GM11168 (cell line): Measurements from ENCODE around the gene NTNG1.

Experiments
- in situ Hi-C: fragments of 300-500 bp; cut with MboI; formaldehyde crosslinking; loops from one replicate; pipeline ENCODE4 v1.12.0; 2022; ENCODE audit warnings: low sequenced_read_pairs; ENCODE audit not compliant: unreplicated experiment

NTNG1 gene

GRCh38 chr1:107436552-107437241, 295.9 kb downstream of the NTNG1 start:
- in situ Hi-C loops: loop anchor here (10.0 kb wide), 1 partner anchor 68 kb away; no protein-coding TSS in a partner anchor

DNA sequence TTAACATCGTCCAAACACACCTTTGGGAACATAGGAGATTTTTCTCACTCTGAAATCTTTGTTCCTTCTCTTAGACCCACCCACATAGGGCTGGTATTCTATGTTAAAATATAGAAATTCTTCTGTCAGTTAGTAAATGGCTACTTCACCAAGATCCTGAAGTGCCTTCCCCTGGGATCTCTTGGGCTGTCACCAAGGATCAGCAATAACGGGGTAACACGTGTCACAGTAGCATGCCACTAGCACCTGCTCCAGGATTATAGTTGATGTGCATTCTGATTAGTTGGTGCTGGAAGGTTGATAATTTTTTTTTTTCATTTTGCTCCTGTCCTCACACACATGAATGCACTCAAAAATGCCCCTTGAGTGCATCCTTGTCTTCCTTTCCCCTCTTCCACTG, 298.7 kb downstream of the NTNG1 start:
- in situ Hi-C loops: loop anchor here (10.0 kb wide), 1 partner anchor 65 kb away; no protein-coding TSS in a partner anchor

- in situ Hi-C loops: no loop called here
Observed at GRCh38 chr1:107442551-107442950, 301.7 kb downstream of the NTNG1 start.

DNA sequence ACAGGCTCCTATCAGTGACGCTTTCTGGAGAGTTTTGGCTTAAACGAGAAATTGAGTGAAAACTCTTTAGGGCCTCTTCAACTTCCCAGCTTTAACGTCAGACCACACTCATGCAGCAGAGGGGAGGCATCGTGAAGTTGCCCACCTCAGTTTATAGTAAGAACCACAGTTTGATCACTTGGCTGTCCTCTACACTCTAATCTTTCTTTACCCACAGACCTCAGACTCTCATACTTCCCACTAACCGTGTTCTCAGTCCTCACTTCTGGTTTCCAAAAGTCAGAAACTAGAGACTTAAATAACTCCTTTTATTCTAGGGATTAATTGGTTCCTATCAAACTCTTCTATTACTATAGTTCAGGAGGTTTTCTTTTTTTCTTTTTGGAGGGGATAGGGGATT, 302.2 kb downstream of the NTNG1 start:
- in situ Hi-C loops: no loop called here

- in situ Hi-C loops: no loop called here
Observed at GRCh38 chr1:107443860-107444259, 303.0 kb downstream of the NTNG1 start.

GRCh38 chr1:107444302-107444701, 303.5 kb downstream of the NTNG1 start:
- in situ Hi-C loops: no loop called here

DNA sequence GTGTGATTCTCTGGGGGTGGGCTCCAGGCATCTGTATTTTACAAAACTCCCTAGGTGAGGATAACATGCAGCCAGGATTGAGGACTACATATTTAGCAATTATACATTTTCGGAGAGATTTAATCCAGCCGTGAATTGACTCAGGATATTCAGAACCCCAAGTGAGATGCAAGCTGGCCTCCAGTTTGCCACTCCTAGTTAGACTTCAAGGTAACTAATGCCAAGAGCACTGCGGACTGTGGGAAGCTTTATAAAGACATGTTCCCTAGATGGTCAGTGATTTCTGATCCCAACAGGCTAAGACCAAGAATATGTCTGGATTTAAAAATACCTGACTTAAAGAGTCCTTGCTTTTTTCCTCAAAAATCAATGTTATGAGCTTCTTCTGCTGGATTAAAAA, 308.5 kb downstream of the NTNG1 start:
- in situ Hi-C loops: no loop called here

GRCh38 chr1:107450899-107451664, 310.2 kb downstream of the NTNG1 start:
- in situ Hi-C loops: no loop called here

DNA sequence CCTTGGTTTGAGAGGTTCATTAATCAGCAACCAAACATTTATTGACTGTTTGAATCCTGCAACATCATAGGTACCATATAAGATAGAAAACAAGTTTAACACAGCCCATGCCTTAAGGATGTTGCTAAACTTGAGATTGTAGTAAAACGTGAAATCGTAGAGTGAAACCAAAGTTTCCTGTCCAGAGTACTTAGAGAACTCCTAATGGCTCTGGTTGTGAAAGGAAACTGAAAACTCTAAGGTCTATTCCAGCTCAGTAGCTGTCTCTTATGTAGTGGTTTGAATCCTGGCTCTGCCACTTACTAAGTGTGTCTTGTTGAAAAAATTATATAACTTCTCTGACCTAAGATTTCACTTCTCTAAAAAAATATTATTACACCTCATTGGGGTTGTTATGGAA, 310.9 kb downstream of the NTNG1 start:
- in situ Hi-C loops: no loop called here

- in situ Hi-C loops: no loop called here
Observed at GRCh38 chr1:107454791-107455190, 314.0 kb downstream of the NTNG1 start.

- in situ Hi-C loops: no loop called here
Observed at GRCh38 chr1:107457989-107458388, 317.1 kb downstream of the NTNG1 start.

GRCh38 chr1:107459204-107459904, 318.5 kb downstream of the NTNG1 start:
- in situ Hi-C loops: no loop called here

DNA sequence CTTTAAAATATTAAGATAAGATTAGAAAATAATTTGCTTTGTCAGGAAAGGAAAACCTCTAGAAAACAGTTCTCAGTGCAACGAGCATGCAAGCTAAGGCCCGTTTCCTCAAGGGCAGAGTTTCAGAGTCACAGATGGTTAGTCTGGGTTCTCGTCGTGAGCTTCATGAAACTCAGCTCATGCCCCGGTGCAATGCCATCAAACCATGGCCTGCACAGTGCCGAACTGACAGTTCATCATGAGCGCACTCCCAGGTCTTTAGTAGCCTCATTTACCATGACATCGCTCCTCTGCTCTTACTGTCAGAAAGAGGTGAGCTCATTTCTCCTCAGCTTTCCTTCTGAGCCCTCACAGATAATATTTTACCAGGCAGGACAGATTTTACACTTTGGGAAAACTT, 319.2 kb downstream of the NTNG1 start:
- in situ Hi-C loops: no loop called here

GRCh38 chr1:107464827-107465226, 324.0 kb downstream of the NTNG1 start:
- in situ Hi-C loops: no loop called here

GRCh38 chr1:107467286-107467685, 326.4 kb downstream of the NTNG1 start:
- in situ Hi-C loops: no loop called here

DNA sequence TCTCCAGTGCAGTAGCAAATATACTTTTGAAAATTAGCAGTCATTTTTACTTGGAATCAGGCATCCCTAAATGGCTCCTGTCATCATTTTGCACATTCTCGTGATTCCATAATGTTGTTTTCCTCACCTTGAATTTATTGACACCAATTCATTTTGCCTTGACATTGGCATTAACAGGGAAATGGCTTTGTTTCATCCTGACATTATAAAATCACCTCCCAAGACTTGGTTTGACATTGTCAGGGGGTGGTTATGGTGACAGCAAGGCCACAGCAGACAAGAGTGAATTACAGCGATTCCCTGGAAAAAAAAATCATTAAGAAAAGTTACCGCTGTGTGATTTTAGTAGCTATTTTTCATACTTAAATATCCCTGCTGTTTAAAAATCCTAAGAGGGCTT, 327.0 kb downstream of the NTNG1 start:
- in situ Hi-C loops: no loop called here

DNA sequence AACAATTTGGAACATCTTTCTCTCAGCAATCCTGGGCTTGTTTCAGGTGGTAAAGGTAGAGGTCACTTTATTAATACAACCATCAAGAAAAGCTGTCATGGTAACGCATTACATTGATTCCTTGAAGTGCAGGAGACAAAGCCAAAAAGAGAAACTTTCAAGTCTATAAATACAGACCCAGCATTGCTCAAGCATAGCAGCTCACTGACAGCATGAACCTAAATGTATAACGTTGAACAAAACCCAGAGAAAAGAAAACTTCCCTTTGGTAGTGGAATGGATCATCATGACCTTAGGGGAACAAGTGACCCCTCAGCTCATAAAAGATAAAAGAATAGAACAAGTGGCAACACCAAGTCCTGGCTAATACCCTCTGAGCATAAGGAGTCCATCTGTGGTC, 332.2 kb downstream of the NTNG1 start:
- in situ Hi-C loops: no loop called here

DNA sequence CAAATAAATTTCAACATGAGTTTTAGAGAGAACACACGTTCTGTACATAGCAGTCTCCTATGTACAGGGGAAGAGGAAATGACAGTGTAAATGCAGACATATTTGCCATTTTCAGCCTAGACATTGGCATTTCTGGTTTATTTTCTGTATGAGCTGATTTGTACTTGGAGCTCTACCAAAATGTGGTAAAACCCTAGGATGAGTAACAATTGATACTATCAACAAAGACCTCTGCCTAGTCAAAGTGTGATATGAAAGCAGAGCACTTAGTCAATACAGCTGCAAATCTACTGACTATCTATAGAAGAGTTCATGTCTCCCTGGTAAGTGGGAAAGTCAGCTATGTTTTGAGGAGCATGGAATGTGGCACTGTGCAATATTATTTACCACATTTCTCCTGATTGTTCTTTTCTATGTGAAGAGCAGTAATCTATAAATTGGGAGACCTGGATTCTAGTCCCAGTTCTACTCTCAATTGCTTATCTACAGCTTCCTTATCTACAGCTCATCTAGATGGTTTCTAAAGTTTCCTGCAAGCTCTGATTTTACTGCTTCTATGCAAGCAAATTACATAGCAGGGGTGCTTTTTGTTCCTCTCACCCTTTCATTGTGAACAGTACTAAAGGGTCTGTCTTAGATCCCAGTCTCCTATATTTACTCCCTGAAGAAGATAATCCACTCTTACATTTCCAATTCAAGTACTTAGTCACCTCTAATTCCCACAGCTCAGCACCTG, 334.2 kb downstream of the NTNG1 start:
- in situ Hi-C loops: no loop called here

GRCh38 chr1:107477233-107477632, 336.4 kb downstream of the NTNG1 start:
- in situ Hi-C loops: no loop called here

DNA sequence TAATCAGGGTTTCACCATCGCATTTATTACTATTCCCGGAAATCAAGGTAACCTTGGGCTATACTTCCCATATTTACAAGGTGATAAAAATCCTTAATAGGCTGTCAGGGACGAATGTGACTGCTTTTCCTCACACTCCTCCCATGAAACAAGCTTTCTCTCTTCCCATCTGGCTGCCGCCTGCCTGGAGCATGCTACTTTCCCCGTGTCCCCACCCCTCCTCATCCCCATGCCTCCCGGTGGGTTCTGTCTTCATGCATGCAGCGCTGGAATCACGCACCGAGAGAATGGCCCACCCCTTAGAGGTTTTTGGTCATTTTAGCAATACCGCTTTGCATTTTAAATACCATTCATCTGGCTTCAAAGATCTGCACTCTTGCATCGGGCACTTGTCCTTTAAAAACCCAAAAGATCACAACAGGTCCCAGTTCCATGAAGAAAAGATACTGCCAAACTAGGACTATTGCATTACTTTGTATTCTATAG, 339.1 kb downstream of the NTNG1 start:
- in situ Hi-C loops: no loop called here
